HG02588 (cell line): ENCODE data around the gene SUOX.
"Not testable (repeated sequence)": the region's sequence is repeated elsewhere in the genome, so short reads cannot be mapped to it uniquely, and the experiment has no call there.

ENCODE experiments used
- ATAC-seq: cut with Tn5 transposase; IDR thresholded peaks from one replicate; pipeline ENCODE4 v1.9.1; 2021; ENCODE audit warnings: mild to moderate bottlenecking, moderate library complexity; ENCODE audit not compliant: unreplicated experiment

SUOX gene

DNA sequence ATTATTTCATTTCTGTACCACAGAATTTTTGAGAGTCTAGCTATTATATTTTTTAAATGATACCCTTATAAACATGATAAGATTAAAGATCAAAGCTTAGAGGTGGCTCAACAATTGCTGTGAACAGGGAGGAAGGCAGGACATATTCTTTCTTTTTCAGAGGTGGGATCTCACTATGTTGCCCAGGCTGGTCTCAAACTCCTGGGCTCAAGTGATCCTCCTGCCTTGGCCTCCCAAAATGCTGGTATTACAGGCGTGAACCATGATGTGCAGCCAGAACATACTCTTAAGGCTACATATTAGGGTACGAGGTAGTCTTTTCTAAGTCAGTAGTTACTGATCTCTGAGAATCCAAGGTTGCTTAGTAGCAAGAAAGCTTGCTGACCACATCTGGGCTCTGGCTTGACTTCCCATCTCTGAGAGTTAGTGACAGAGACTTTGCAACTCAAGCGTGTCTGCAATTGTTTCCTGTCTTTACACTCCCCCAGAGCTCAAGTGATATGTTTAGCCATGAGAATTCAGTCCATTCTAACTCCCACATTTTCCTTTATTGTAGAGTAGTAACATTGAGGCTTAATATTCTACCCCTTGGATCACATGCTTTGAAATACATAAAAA lies 14.6 kb upstream of the SUOX start:
- no peak for ATAC-seq

DNA sequence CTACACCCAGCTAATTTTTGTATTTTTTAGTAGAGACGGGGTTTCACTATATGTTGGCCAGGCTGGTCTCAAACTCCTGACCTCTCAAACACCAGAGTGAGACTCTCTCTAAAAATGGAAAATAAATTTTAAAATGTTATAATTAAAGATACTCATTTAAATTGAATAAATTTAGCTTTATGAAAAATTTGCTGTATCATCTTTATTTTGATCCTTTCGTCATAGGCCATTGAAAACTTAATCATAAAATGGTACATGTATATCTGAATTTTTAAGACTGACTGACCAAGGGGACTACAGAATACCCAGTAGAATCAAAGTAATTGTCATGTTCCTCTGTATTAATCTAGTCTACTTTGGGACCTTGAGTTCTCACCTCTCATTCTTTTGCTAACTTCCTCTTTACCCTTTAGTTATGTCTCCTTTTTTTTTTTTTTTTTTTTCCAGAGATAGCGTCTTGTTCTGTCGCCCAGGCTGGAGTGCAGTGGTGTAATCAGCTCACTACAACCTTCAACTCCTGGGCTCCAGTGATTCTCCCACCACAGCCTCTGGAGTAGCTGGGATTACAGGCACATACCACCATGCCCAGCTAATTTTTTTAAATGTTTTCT lies 13.7 kb upstream of the SUOX start:
- ATAC-seq = no peak

DNA sequence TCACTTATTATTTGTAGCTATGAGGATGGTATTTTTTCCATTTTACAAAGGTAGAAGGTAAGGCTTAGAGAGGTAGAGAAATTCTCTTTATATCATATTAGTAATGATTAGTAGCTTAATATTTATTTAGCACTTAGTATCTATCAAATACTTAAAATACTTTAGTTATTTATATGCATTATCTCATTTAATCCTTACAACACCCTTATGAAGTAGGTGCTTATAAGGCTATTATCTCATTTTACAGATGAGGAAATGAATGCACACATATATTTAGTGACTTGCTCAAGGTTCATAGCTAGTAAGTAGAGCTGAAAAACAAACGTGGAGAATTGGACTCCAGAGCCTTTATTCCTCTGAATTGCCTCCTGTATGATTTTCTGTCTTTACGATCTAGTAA lies 12.2 kb upstream of the SUOX start:
- ATAC-seq = no peak

DNA sequence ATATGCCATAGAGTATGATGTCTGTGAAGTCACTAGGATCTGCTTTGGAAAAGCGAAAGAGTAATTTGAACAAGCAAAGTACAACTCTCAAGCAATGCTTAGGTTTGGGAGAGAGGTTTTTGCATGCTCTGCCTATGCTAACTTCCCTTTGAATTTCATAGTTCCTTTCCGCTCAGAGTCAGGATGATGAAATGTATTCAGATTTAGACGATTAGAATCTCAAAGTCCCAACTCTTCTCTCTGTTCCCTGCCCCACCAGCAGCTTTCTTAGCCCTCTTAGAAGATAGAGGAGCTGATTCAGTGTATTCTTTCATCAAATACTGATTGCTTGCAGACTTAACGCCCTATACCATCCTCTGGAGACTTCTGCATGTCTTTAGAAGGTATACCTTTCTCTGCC lies 11.7 kb upstream of the SUOX start:
- ATAC-seq = no peak

DNA sequence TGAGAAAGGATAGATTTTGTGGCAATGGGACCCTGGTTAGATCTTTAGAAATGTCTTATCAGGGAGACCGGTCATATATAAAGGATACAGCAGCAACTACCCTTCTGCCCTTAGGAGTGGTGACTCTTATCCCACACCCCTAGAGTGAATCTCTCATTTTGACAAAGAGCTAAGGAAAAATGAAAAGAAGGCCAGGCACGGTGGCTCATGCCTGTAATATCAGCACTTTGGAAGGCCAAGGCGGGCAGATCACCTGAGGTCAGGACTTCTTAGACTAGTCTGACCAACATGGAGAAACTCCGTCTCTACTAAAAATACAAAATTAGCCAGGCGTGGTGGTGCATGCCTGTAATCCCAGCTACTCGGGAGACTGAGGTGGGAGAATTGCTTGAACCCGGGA lies 11.1 kb upstream of the SUOX start:
- ATAC-seq = not testable (repeated sequence)

DNA sequence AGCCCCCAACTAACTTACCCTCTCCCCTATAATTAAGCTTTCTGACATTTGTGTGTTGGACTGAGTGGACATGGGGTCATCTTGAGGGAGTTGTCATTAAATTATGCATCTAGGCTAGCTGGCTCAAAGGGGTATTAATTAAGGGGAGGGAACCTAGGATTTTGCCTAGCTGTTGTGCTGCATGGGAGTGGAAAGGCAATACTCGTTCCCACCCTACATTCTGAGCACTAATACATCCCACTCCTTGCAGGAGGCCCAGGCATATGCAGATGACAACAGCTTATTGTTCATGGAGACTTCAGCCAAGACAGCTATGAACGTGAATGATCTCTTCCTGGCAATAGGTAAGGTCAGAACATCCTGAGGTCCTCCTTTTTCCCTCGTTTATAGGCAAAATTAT lies 6.0 kb upstream of the SUOX start:
- ATAC-seq = no peak

DNA sequence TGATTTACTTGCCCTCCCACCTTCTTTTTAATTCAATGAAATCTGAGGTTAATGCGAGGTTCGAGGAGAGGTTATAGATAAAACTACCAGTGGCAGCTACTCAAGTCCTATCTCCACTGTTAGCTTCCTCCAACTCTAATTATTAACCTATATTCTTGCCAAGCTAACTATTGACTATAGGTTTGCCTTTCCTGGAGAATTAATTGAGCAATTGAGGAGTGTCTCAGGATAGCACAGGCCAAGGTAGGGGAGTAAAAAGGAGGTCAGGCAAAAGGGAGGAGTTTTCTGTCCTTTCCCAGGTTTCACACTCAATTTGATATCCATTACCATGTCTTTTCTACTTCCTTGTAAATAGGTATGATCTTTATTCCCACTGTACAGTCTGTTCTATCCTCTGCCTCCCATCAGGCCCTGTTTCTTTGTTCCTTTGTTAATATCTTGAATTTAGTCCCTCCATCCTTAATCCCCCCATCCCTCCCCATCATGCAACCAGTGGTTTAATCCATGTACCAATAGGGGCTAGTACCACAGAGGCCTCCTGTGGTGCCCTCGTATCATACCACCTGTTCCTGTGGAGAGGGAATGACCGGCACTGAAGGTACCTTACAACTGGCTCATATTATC lies 3.7 kb upstream of the SUOX start:
- no peak for ATAC-seq

DNA sequence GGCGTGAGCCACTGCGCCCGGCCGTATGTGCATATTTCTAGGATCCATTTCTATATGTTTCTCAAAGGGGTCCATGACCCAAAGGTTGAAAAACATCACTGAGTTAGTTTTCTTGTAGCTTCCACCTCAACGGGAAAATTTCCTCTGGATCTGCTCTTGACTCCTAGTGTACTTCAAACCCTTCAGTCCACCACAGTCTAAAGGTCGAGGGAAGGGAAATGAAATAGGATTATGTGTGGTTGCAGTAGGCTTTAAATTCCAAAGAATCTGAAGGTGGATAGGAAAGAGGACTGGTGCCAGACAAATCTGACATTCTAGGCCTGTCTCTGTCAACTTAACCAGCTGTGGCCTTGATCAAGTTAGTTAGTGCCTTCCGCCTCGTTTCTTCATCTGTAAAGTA lies 1.7 kb upstream of the SUOX start:
- no peak for ATAC-seq

DNA sequence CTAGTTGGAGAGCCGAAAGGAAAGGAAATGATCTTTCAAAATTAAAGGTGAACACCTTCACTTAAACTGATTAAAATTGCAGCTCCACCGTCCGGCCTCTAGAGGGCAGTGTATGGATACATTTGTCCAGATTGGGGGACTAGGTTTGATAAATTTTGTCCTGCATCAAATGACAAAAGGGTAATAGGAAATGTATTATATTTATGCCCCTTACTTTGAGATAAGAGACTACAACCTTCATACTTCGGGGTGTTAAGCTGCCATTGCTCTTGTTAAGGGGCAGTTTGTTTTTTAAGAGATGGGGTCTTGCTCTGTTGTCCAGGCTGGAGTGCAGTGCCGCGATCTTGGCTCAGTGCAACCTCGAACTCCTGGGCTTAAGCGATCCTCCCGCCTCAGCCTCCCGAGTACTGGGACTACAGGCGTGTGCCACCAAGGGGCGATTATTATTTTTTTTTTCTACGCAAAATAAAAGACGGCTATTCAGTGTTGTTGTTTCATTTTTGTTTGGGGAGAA lies 818 bp upstream of the SUOX start:
- no peak for ATAC-seq

DNA sequence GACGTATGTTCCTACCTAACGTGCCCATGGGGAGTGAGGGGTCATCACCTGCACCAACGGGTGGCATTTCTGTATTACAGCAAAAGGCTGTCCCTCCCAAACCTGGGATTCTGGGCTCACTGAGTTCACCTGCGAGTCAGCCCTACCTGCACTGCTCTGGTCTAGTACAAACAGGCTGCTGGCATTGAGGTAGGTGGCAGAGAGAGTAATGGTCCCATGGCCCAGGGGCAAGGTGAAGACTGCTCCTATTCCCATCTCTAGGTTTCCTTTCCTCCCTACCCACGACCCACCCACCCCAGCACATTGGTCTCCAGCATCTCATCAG lies 421 bp downstream of the SUOX start:
- no peak for ATAC-seq

DNA sequence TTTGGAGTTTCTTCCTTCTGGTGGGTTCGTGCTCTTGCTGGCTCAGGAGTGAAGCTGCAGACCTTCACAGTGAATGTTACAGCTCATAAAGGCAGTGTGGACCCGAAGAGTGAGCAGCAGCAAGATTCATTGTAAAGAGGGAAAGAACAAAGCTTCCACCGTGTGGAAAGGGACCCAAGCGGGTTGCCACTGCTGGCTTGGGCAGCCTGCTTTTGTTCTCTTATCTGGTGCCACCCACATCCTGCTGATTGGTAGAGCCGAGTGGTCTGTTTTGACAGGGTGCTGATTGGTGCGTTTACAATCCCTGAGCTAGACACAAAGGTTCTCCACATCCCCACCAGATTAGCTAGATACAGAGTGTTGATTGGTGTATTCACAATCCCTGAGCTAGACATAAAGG lies 2.4 kb downstream of the SUOX start:
- not testable (repeated sequence) for ATAC-seq

DNA sequence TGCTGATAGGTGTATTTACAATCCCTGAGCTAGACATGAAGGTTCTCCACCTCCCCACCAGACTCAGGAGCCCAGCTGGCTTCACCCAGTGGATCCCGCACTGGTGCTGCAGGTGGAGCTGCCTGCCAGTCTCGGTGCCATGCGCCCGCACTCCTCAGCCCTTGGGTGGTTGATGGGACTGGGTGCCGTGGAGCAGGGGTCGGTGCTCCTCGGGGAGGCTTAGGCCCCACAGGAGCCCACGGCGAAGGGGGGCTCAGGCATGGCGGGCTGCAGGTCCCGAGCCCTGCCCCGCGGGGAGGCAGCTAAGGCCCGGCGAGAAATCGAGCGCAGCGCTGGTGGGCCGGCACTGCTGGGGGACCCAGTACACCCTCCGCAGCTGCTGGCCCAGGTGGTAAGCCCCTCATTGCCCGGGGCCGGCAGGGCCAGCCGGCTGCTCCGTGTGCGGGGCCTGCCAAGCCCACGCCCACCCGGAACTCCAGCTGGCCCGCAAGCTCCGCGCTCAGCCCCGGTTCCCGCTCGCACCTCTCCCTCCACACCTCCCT lies 3.0 kb downstream of the SUOX start:
- ATAC-seq = not testable (repeated sequence)

DNA sequence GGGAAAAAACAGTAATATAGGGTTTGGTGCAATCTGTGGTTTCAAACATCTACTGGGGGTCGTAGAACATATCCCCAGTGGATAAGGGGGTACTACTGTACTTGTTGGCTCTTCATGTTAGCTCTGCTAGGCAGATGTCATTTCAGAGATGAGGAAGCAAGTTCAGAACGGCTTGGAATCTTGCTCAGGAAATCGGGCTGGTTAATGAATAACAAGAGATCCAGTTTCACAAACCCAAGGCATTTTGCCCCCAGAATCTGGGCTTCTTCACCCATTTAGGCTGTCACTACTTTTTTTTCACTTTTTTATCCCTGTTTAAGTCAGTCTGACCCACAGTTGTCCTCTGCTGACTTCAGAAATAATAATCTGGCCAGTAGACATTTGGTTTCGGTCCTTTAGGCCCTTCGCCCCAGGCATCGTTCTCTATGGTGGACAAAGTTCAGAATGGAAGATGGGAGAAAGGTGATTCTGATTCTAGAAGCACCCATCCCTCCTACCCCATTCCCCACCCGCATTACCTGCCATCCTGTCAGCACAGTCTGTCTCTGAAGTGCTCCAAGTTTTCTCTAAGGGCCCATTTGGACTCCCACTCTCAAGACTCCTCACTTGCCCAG lies 4.5 kb downstream of the SUOX start:
- ATAC-seq = no peak

DNA sequence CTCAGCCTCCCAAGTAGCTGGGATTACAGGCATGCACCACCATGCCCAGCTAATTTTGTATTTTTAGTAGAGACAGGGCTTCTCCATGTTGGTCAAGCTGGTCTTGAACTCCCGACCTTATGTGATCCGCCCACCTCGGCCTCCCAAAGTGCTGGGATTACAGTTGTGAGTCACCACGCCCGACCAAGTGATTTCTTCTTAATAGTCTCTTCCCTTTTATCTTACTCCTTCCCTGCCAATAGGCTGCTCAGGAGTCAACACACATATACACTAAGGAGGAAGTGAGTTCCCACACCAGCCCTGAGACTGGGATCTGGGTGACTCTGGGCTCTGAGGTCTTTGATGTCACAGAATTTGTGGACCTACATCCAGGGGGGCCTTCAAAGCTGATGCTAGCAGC lies 6.3 kb downstream of the SUOX start:
- not testable (repeated sequence) for ATAC-seq

DNA sequence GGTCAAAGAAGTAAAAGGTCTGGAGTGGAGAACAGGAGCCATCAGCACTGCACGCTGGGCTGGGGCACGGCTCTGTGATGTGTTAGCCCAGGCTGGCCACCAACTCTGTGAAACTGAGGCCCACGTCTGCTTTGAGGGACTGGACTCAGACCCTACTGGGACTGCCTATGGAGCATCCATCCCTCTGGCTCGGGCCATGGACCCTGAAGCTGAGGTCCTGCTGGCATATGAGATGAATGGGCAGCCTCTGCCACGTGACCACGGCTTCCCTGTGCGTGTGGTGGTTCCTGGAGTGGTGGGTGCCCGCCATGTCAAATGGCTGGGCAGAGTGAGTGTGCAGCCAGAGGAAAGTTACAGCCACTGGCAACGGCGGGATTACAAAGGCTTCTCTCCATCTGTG lies 7.1 kb downstream of the SUOX start:
- ATAC-seq = no peak

DNA sequence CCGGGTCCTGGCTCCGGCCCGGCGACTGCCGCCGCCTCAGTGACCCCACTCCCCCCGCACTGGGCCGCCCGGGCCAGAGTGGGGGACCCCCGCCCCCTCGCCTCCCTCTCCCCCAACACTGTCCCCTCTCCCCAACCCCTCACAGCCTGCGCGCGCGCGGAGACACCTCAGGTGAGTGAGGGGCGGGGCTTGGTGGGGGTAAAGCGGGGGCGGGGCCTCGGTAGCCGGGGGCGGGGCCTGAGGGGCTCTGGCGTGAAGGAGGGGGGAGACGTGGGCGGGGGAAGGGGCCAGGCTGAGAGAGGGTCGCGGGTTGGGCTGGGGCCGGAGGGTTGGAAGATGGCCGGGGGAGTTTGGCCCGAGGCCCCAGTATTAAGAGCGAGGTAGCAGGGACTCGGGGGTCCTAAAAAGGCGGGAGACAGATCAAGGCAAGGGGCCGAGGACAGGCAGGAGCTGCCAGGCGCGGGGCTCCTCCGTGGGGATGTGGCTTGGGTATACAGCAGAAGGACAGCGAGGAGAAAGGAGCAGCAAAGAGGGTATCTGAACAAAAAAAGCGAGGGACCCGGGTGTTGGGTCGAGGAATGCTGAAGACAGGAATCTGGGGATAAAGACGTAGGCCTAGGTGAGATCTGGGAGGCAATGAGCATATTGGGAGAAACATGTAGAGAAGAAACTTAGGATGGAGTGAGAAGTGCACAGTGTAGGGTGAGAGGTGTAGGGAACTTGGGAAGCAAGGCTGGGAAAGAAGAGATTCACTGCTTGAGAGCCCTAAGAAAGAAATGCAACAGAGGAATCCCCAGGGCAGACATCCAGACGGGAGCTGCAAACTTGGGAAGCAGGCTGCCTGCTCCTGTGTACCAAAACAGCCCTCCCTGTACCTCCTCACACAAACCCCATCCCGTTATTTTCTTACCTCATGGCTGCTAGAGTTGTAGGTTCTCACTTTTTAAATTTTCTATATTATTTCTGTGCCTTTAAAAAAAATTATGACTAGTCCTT lies 10.8 kb downstream of the SUOX start:
- peak; percentile 33 for ATAC-seq

DNA sequence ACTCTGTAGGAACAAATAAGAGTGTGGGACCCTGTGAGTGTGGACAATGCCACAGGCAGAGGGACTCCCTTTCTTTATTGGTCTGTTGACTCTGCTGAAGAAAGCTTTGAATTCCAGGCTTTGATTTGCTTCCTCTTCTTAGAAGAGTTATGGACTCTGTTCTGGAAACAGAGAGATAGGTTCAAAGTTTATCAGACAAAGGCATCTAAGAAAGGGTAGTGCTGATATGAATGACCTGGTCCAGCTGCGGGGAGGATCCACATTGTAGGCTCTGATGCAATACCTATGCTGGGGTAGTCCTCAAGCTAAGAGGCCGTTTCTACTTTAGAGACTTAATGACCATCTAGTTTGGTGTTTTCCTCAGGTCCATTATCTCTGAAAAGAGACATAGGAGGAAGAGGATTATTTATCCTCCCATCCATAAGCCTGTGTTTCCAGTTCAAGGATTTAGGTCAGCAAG lies 13.1 kb downstream of the SUOX start:
- no peak for ATAC-seq

DNA sequence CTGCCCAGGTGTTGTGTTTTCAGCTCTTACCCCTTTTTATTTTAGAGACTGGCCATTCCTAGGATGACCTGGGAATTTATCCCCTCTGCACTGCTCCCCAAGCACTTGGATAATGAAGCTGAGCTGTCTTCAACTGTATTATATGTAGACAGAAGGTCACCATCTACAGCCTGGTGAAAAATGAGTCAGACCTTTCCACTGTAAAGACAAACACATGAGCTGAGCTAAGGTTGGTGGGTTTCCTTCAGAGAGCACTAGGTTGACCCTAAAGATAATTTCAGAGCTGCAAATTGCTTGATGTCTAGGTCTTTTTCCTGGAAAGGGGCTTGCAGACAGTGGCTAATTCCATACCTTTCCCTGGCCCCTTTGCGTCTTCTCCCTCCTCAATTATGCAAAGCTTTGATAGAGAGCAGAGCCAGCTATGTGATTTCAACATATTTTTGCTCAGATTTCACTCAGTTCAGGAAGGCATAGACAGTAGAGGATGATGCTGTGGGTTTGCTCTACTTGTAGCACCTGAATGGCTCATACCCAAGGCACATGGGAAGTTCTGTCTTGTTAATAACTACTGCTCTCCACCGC lies 14.5 kb downstream of the SUOX start:
- ATAC-seq = no peak

DNA sequence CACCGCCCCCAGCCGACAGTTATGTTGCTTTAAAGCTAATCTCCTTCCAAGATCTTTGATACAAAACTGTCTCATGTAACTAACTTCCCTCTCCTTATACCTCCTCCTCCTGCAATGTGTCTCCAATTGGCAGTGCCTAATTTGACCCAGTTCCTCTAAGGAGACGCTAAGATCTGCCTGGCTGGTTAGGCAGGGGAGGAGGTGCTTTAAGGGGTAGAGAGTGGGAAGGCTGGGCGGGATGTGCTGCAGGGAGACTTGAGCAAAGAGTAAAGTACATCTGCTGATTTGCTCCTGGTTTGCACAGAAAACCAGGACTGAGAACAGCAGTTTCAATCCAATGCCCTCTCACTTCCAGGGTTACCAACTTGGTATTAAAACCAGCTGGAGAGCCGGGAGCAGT lies 16.4 kb downstream of the SUOX start:
- no peak for ATAC-seq

DNA sequence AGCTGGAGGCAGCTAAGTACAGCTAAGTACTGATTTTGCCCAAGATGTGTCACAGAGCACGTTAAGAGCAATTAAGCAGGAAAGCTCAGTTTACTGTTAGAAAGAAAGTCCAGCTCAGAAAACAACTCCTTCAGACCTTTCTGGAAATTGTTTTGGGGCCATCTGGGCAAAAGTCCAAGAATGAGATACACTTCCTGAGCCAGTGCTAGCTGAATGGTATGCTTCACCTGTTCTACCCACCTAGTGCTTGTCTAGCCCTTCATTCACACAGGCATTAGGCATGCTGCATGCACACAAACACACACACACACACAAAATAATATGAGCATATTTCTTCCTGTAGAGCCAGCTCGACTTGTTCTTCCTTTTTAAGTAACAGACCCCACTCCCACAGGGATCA lies 17.1 kb downstream of the SUOX start:
- no peak for ATAC-seq
